GM21619 (cell line): ENCODE data around the gene TRIP11.

Experiments used
- ATAC-seq: cut with Tn5 transposase; IDR thresholded peaks from one replicate; pipeline ENCODE4 v1.9.1; 2021; ENCODE audit not compliant: unreplicated experiment

The TRIP11 gene

GRCh38 chr14:91961297-91962220 is 78.3 kb downstream of the TRIP11 start:
- no peak for ATAC-seq

- ATAC-seq: no peak
Measured at GRCh38 chr14:91957876-91958313, 82.0 kb downstream of the TRIP11 start.

GRCh38 chr14:91956616-91957015 is 83.2 kb downstream of the TRIP11 start:
- ATAC-seq: no peak

- ATAC-seq: no peak
Measured at GRCh38 chr14:91955168-91955567, 84.7 kb downstream of the TRIP11 start.

- ATAC-seq: no peak
Measured at GRCh38 chr14:91953170-91953985, 86.5 kb downstream of the TRIP11 start.

- ATAC-seq: no peak
Measured at GRCh38 chr14:91947475-91948184, 92.2 kb downstream of the TRIP11 start, which contains the start of gene FBLN5. Gene FBLN5 (minus strand): TSS chr14:91947694. CDS start chr14:91947229, 465 bp downstream.

- no peak for ATAC-seq
Measured at GRCh38 chr14:91946622-91947474, 93.0 kb downstream of the TRIP11 start.

GRCh38 chr14:91945751-91946621 is 93.9 kb downstream of the TRIP11 start:
- no peak for ATAC-seq

GRCh38 chr14:91942946-91943345 is 96.9 kb downstream of the TRIP11 start:
- ATAC-seq: no peak

GRCh38 chr14:91942128-91942527 is 97.7 kb downstream of the TRIP11 start:
- no peak for ATAC-seq

GRCh38 chr14:91940209-91940608 is 99.7 kb downstream of the TRIP11 start:
- ATAC-seq: no peak

- ATAC-seq: no peak
Measured at GRCh38 chr14:91935586-91935985, 104.3 kb downstream of the TRIP11 start.

GRCh38 chr14:91934554-91935285 is 105.1 kb downstream of the TRIP11 start:
- ATAC-seq: no peak

GRCh38 chr14:91931478-91932088 is 108.3 kb downstream of the TRIP11 start:
- ATAC-seq: no peak

GRCh38 chr14:91929700-91930099 is 110.2 kb downstream of the TRIP11 start:
- ATAC-seq: no peak

GRCh38 chr14:91927800-91928199 is 112.1 kb downstream of the TRIP11 start:
- ATAC-seq: no peak

GRCh38 chr14:91927191-91927590 is 112.7 kb downstream of the TRIP11 start:
- no peak for ATAC-seq
